GM23248 (cell line): ENCODE results near the gene CLEC3B.

ENCODE experiments used
- EZH2 ChIP-seq: fragments of 200-600 bp; sonication (generic); IDR thresholded peaks from 2 replicates; pipeline ENCODE4 v1.6.1; 2018; ENCODE audit warnings: antibody characterized with exemption, mild to moderate bottlenecking; ENCODE audit not compliant: insufficient read depth, poor library complexity, severe bottlenecking
- EZH2phosphoT487 ChIP-seq: fragments of 200-600 bp; sonication (generic); IDR thresholded peaks from 2 replicates; pipeline ENCODE4 v1.6.1; 2018; ENCODE audit warnings: antibody characterized with exemption, moderate library complexity, mild to moderate bottlenecking, low read depth; ENCODE audit not compliant: insufficient read depth

DNA sequence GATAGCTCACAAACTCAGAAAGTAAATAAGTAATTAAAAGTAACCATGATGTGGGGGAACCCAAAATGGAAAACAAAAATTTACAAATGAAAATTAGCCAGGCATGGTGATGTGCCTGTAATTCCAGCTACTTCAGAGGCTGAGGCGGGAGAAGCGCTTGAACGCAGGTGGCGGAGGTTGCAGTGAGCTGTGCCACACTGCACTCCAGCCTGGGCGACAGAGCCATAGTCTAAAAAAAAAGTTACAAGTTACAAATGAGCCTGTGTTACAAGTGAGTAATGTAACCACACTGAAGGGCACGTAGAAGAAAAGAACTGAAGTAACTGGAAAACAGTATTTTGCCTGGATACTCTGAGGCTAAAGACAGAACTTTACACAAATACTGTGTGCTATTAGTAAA lies 38.8 kb upstream of the CLEC3B start:
- TF ChIP-seq EZH2: no peak
- TF ChIP-seq EZH2phosphoT487: no peak
